HFF-Myc (cell line): ENCODE results near the gene NAALADL2.
"Not testable (repeated sequence)": the region's sequence is repeated elsewhere in the genome, so short reads cannot be mapped to it uniquely, and the experiment has no call there.

Experiments
- DNase-seq: peaks from one replicate; pipeline ENCODE4 v3.0.0-alpha.2; 2011; ENCODE audit warnings: low read depth; ENCODE audit errors: extremely low read depth
- H3K4me3 ChIP-seq: replicated peaks from 2 replicates; pipeline ENCODE4 v1.5.1; 2011; ENCODE audit warnings: low read depth, mild to moderate bottlenecking, control low read depth, low read length
- TF ChIP-seq, protein P1 (sequence below): IDR thresholded peaks from 2 replicates; pipeline ENCODE4 v1.5.1; 2012; ENCODE audit warnings: mild to moderate bottlenecking, low read depth, low read length, control low read depth; ENCODE audit errors: missing control alignments

NAALADL2 gene

DNA sequence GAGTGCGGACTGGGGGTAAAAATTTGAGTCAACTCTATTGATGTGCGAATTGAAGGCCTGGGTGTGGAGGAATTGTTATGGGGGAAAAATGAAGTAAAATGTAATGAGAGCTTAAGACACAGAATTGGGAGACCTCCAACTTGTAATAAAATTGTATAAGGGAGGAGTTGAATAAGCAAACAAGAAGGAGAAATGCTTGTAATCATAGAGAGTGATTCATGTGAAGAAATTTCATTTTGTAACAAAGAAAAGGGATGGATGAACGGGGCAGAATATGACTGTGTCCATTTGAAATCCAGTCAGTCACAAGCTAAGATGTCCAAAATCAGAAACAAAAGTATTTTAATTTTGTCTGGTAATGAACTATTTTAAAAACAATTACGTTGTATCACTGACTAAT lies 552.3 kb downstream of the NAALADL2 start:
- DNase-seq = no peak
- TF ChIP-seq, protein P1, sequence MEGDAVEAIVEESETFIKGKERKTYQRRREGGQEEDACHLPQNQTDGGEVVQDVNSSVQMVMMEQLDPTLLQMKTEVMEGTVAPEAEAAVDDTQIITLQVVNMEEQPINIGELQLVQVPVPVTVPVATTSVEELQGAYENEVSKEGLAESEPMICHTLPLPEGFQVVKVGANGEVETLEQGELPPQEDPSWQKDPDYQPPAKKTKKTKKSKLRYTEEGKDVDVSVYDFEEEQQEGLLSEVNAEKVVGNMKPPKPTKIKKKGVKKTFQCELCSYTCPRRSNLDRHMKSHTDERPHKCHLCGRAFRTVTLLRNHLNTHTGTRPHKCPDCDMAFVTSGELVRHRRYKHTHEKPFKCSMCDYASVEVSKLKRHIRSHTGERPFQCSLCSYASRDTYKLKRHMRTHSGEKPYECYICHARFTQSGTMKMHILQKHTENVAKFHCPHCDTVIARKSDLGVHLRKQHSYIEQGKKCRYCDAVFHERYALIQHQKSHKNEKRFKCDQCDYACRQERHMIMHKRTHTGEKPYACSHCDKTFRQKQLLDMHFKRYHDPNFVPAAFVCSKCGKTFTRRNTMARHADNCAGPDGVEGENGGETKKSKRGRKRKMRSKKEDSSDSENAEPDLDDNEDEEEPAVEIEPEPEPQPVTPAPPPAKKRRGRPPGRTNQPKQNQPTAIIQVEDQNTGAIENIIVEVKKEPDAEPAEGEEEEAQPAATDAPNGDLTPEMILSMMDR = no peak
- no peak overlapping the region for H3K4me3 ChIP-seq

DNA sequence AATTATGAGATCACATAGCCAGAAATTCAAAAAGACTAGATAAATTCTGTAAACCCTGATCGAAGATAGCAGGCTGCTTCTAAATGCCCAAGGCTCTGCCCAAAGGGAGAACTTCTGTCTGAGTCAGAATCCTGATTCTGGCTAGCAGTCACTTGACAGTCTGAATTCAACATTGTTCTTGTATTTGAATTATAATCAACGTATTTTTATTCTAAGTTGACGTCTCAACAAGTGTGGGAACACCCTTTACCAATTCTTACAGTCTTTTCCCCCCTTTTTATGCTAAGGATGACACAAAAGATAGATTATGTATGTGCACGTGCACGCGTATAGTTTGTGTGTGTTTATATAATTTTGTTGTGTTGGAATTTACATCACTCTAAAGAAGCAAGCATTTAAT lies 552.8 kb downstream of the NAALADL2 start:
- DNase-seq = no peak
- no peak overlapping the region for H3K4me3 ChIP-seq
- TF ChIP-seq, protein P1 = no peak

DNA sequence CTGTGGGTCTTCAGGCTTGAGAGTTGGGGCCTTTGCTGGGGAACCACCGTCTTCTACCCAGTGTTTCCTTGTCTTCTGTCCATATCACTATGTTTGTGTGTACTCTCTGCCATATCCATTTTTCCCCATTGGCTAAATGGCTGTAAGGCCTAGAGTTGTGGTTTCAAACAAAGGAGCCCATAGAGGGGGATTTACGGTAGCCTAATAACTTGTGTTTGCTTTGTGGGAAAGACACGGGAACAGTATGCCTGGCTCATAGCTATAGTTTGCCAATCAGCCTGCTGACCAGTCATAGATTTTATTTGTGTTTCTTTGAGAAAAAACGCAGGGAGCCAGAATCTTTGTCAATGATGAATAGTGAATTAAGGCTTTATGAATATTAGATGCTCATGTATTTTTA lies 554.8 kb downstream of the NAALADL2 start:
- TF ChIP-seq, protein P1 = no peak
- no peak overlapping the region for H3K4me3 ChIP-seq
- no peak for DNase-seq

DNA sequence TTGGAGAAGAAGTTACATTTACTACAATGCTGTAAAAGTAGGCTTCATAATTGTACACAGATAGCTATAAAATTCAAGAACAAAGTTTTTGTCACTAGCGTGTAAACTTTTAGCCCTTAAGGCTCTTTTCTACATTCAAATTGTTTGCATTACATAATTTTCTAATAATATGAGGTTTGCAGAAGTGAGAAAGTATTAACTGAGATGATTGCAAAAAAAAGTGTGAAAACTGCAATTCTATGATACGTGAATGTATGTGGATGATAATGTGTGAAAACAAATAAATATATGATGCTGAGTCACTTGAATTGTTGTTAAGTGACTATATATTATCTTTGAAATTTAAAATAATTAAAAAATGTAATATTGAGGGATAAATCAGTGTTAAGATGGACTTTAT lies 557.5 kb downstream of the NAALADL2 start:
- TF ChIP-seq, protein P1 = no peak
- DNase-seq = no peak
- H3K4me3 ChIP-seq = no peak overlapping the region

DNA sequence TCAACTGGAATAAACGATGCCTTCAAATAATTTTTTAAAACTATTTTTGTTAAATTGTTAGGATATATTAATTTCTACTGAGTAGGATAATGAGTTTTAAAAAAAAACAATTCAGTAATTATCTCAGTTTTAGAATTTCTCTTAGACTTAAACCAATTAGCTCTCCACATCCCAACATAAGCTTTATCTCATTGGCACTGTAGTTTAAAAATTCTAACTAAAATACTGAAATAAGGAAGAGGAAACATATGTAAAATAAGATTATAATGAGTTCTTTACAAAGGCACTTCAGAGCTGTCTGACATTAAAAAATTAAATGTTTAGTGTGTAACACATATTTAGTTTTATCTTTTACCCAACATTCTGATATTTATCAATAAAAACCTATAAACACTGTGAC lies 558.3 kb downstream of the NAALADL2 start:
- TF ChIP-seq, protein P1 = no peak
- no peak for DNase-seq
- H3K4me3 ChIP-seq = no peak overlapping the region

DNA sequence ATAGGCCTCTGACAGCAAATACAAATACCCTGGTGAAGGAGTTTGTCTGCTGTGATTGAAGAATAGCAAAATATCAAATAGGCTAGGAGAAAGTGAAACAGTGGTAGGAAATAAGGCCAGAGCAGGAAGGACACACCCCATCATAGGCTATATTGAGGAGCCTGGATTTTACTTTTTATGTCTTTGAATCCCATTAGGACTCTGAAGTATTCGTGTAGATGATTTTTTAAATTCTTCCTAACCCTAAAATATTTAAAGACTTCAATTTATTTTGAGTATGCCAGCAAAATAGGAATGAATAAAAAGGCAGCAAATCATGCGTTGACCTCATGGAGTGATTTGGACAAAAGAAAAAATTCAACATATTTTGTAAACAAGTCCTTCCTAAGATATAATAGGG lies 562.8 kb downstream of the NAALADL2 start:
- TF ChIP-seq, protein P1 = no peak
- H3K4me3 ChIP-seq = no peak overlapping the region
- no peak for DNase-seq

DNA sequence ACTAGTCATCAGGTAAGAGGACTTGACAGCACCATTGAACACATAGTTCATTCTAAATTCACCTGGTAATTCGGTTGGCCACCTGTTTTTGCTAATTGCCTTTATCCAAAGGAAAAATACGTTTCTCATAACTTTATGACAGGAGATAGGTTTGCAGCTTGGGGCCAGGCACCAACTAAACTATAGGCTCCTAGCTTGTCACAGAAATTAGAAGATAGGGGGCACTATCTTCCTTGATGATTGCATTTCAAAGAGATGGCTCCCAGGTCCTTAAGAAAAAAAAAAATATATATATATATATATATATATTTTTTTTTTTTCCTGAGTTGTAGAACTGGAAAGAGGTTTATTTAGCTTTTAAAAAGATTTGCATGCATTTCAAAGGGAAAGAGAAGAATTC lies 563.6 kb downstream of the NAALADL2 start:
- no peak for DNase-seq
- H3K4me3 ChIP-seq = no peak overlapping the region
- TF ChIP-seq, protein P1 = no peak

DNA sequence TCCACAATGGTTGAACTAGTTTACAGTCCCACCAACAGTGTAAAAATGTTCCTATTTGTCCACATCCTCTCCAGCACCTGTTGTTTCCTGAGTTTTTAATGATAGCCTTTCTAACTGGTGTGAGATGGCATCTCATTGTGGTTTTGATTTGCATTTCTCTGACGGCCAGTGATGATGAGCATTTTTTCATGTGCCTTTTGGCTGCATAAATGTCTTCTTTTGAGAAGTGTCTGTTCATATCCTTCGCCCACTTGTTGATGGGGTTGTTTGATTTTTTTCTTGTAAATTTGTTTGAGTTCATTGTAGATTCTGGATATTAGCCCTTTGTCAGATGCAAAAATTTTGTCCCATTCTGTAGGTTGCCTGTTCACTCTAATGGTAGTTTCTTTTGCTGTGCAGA lies 564.7 kb downstream of the NAALADL2 start:
- not testable (repeated sequence) for DNase-seq, H3K4me3 ChIP-seq
